Measurements from ENCODE around the gene AJAP1. TPM values are rescaled to one million over a fixed set of nuclear protein-coding genes. Genes with fewer than 3 reads are reported as not detected.

The AJAP1 gene
- total RNA-seq, 1 donor from 2014 or later: 3.5 TPM

GRCh38 chr1:4750177-4750576 lies 95.8 kb downstream of the AJAP1 start:
- no peak for TF ChIP-seq CTCF (IDR thresholded peaks at IDR 0.05; ENCODE audit: partially characterized antibody, unreplicated experiment)
- H3K9me3 Mint-ChIP-seq (ENCODE audit: unreplicated experiment): peaks cover 21% of the 10 kb centered on the region
- H3K27ac Mint-ChIP-seq (ENCODE audit: unreplicated experiment): no peak overlapping the region
- no peak overlapping the region for H3K4me3 Mint-ChIP-seq (ENCODE audit: unreplicated experiment)
- DNase-seq: no peak
- peaks cover 12% of the 10 kb centered on the region for H3K27me3 Mint-ChIP-seq (ENCODE audit: unreplicated experiment)
- H3K4me1 Mint-ChIP-seq (ENCODE audit: low read depth, unreplicated experiment): no peaks in the 10 kb centered on the region
- H3K36me3 Mint-ChIP-seq (ENCODE audit: unreplicated experiment): peaks cover 4% of the 10 kb centered on the region

GRCh38 chr1:4752059-4752458 lies 97.7 kb downstream of the AJAP1 start:
- H3K27ac Mint-ChIP-seq (ENCODE audit: unreplicated experiment): no peak overlapping the region
- H3K9me3 Mint-ChIP-seq (ENCODE audit: unreplicated experiment): peaks cover 15% of the 10 kb centered on the region
- peaks cover 4% of the 10 kb centered on the region for H3K36me3 Mint-ChIP-seq (ENCODE audit: unreplicated experiment)
- no peak for TF ChIP-seq CTCF (IDR thresholded peaks at IDR 0.05; ENCODE audit: partially characterized antibody, unreplicated experiment)
- no peak for DNase-seq
- no peak overlapping the region for H3K4me3 Mint-ChIP-seq (ENCODE audit: unreplicated experiment)
- H3K4me1 Mint-ChIP-seq (ENCODE audit: low read depth, unreplicated experiment): no peaks in the 10 kb centered on the region
- H3K27me3 Mint-ChIP-seq (ENCODE audit: unreplicated experiment): peaks cover 12% of the 10 kb centered on the region

GRCh38 chr1:4754816-4755215 lies 100.4 kb downstream of the AJAP1 start:
- peaks cover 6% of the 10 kb centered on the region for H3K27me3 Mint-ChIP-seq (ENCODE audit: unreplicated experiment)
- no peaks in the 10 kb centered on the region for H3K4me1 Mint-ChIP-seq (ENCODE audit: low read depth, unreplicated experiment)
- peaks cover 6% of the 10 kb centered on the region for H3K9me3 Mint-ChIP-seq (ENCODE audit: unreplicated experiment)
- TF ChIP-seq CTCF (IDR thresholded peaks at IDR 0.05; ENCODE audit: partially characterized antibody, unreplicated experiment): no peak
- peaks cover 2% of the 10 kb centered on the region for H3K36me3 Mint-ChIP-seq (ENCODE audit: unreplicated experiment)
- no peak overlapping the region for H3K27ac Mint-ChIP-seq (ENCODE audit: unreplicated experiment)
- H3K4me3 Mint-ChIP-seq (ENCODE audit: unreplicated experiment): no peak overlapping the region
- no peak for DNase-seq

- Mint-ChIP-seq H3K4me1 (ENCODE audit: low read depth, unreplicated experiment) (no peaks in the 10 kb centered on the region), H3K36me3 (ENCODE audit: unreplicated experiment) (no peaks in the 10 kb centered on the region), H3K4me3 (ENCODE audit: unreplicated experiment) (no peak overlapping the region), H3K27me3 (ENCODE audit: unreplicated experiment) (peaks cover 6% of the 10 kb centered on the region), H3K9me3 (ENCODE audit: unreplicated experiment) (peaks cover 5% of the 10 kb centered on the region), H3K27ac (ENCODE audit: unreplicated experiment) (no peak overlapping the region)
- no peak for DNase-seq
- TF ChIP-seq CTCF (IDR thresholded peaks at IDR 0.05; ENCODE audit: partially characterized antibody, unreplicated experiment): no peak
Measured at GRCh38 chr1:4755301-4755845, 101.0 kb downstream of the AJAP1 start.

- H3K4me1 Mint-ChIP-seq (ENCODE audit: low read depth, unreplicated experiment): no peaks in the 10 kb centered on the region
- no peak for TF ChIP-seq CTCF (IDR thresholded peaks at IDR 0.05; ENCODE audit: partially characterized antibody, unreplicated experiment)
- peaks cover 6% of the 10 kb centered on the region for H3K9me3 Mint-ChIP-seq (ENCODE audit: unreplicated experiment)
- H3K27ac Mint-ChIP-seq (ENCODE audit: unreplicated experiment): no peak overlapping the region
- H3K27me3 Mint-ChIP-seq (ENCODE audit: unreplicated experiment): peaks cover 8% of the 10 kb centered on the region
- no peak overlapping the region for H3K4me3 Mint-ChIP-seq (ENCODE audit: unreplicated experiment)
- no peaks in the 10 kb centered on the region for H3K36me3 Mint-ChIP-seq (ENCODE audit: unreplicated experiment)
- no peak for DNase-seq
Measured at GRCh38 chr1:4755864-4756504, 101.6 kb downstream of the AJAP1 start.

Data from glutamatergic neuron (in vitro differentiated cells).